KMS-11 (cell line): Measurements from ENCODE around the gene SERPINA9.

Experiments
- H2AFZ ChIP-seq: fragments of 200-600 bp; sonication (generic); 2 replicates; pipeline ENCODE4 v1.6.1; 2016; ENCODE audit warnings: antibody characterized with exemption, mixed run types, low read depth
- H3K27ac ChIP-seq: fragments of 200-600 bp; sonication (generic); 2 replicates; pipeline ENCODE4 v1.6.1; 2016; ENCODE audit warnings: mild to moderate bottlenecking, mixed run types
- H3K27me3 ChIP-seq: fragments of 200-600 bp; sonication (generic); 2 replicates; pipeline ENCODE4 v1.6.1; 2017; ENCODE audit warnings: mild to moderate bottlenecking, low read depth, mixed run types, moderate library complexity; ENCODE audit not compliant: insufficient read depth
- H3K36me3 ChIP-seq: fragments of 200-600 bp; sonication (generic); 2 replicates; pipeline ENCODE4 v1.6.1; 2017; ENCODE audit warnings: mild to moderate bottlenecking, mixed run types; ENCODE audit not compliant: insufficient read depth
- H3K4me1 ChIP-seq: fragments of 200-600 bp; sonication (generic); 2 replicates; pipeline ENCODE4 v1.6.1; 2016; ENCODE audit warnings: mild to moderate bottlenecking, low read depth, mixed run types; ENCODE audit not compliant: poor library complexity, severe bottlenecking
- H3K4me2 ChIP-seq: fragments of 200-600 bp; sonication (generic); 2 replicates; pipeline ENCODE4 v1.7.0; 2016; ENCODE audit warnings: mild to moderate bottlenecking, mixed run types
- H3K4me3 ChIP-seq: fragments of 200-600 bp; sonication (generic); IDR thresholded peaks from 2 replicates; pipeline ENCODE4 v1.6.1; 2017; ENCODE audit warnings: low read depth, low read length, mixed read lengths; ENCODE audit not compliant: insufficient read depth
- H3K79me2 ChIP-seq: fragments of 200-600 bp; sonication (generic); 2 replicates; pipeline ENCODE4 v1.6.1; 2016; ENCODE audit warnings: low read depth, mixed run types; ENCODE audit not compliant: insufficient read depth
- H3K9ac ChIP-seq: fragments of 200-600 bp; sonication (generic); 2 replicates; pipeline ENCODE4 v1.6.1; 2016; ENCODE audit warnings: mild to moderate bottlenecking, mixed run types
- H4K20me1 ChIP-seq: fragments of 200-600 bp; sonication (generic); 2 replicates; pipeline ENCODE4 v1.6.1; 2016; ENCODE audit warnings: mild to moderate bottlenecking, mixed run types; ENCODE audit not compliant: insufficient read depth
- CTCF ChIP-seq: fragments of 200-600 bp; sonication (generic); conservative IDR thresholded peaks from 2 replicates; pipeline ENCODE4 v1.6.1; 2017; ENCODE audit warnings: low read depth, mild to moderate bottlenecking, antibody characterized with exemption, low read length, moderate library complexity, mixed read lengths

The SERPINA9 gene, protein sequence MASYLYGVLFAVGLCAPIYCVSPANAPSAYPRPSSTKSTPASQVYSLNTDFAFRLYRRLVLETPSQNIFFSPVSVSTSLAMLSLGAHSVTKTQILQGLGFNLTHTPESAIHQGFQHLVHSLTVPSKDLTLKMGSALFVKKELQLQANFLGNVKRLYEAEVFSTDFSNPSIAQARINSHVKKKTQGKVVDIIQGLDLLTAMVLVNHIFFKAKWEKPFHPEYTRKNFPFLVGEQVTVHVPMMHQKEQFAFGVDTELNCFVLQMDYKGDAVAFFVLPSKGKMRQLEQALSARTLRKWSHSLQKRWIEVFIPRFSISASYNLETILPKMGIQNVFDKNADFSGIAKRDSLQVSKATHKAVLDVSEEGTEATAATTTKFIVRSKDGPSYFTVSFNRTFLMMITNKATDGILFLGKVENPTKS

DNA sequence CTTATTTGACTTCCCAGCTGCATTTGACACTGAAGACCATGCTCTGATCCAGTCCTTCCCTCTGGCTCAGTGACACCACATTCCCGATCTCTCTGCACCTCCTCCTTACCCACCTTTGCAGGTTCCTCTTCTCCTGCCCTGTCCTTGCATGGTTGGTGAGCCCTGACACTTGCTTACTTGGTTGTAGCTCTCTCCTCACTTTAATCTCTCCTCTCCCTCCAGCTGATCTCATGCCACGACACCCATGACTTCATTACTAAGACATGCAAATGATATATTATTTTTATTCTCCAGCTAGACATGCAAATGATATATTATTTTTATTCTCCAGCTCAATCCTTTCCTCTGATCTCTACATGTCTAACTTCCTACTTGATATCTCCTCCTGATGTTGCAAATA is at the start of gene SERPINA9:
TSS of gene SERPINA9 (minus strand) at position 175 of the 400 bp plus-strand sequence. CDS start 6,357 bp downstream, outside the sequence.
- no peaks in the 10 kb centered on the region for H3K79me2 ChIP-seq
- H3K4me3 ChIP-seq, result no peak within 1 kb of the TSS
- H3K9ac ChIP-seq, result no peak within 1 kb of the TSS
- H3K27me3 ChIP-seq, result no peaks in the 10 kb centered on the region
- H3K27ac ChIP-seq, result no peak within 1 kb of the TSS
- no peak for TF ChIP-seq CTCF
- H4K20me1 ChIP-seq, result no peaks in the 10 kb centered on the region
- no peaks in the 10 kb centered on the region for H3K36me3 ChIP-seq
- H3K4me1 ChIP-seq, result no peaks in the 10 kb centered on the region
- no peak within 1 kb of the TSS for H3K4me2 ChIP-seq
- H2AFZ ChIP-seq, result no peak within 1 kb of the TSS

DNA sequence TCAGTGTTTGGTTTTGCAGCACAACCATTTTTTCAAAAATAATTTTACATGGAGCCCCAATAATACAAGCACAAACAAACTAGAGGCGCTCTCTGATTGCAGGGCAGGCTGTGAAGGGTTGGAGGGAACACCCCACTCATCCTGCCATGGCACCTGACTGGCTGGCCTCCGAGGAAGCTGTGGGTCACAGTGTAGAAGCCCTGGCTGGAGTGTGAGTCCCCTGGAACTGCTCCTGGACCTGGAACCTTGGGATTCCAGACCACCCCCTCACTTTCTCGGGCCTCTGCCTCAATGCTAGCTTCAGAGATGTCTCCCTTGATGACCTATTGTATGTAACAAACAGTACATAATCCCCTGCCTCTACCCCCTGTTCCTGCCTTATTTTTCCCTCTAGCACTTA is 48.1 kb upstream of the SERPINA9 start:
- TF ChIP-seq CTCF, result no peak
- H3K27ac ChIP-seq, result no peak overlapping the region
- no peaks in the 10 kb centered on the region for H3K79me2 ChIP-seq
- no peaks in the 10 kb centered on the region for H4K20me1 ChIP-seq
- no peak overlapping the region for H3K4me3 ChIP-seq
- H3K27me3 ChIP-seq, result no peaks in the 10 kb centered on the region
- H3K4me1 ChIP-seq, result no peaks in the 10 kb centered on the region
- no peaks in the 10 kb centered on the region for H3K36me3 ChIP-seq
- H3K4me2 ChIP-seq, result no peak overlapping the region
- H3K9ac ChIP-seq, result no peak overlapping the region
- no peak overlapping the region for H2AFZ ChIP-seq

GRCh38 chr14:94523265-94523664 is 47.3 kb upstream of the SERPINA9 start:
- H3K36me3 ChIP-seq, result no peaks in the 10 kb centered on the region
- H3K27me3 ChIP-seq, result no peaks in the 10 kb centered on the region
- H2AFZ ChIP-seq, result no peak overlapping the region
- no peak overlapping the region for H3K27ac ChIP-seq
- H3K4me3 ChIP-seq, result no peak overlapping the region
- no peaks in the 10 kb centered on the region for H3K4me1 ChIP-seq
- H4K20me1 ChIP-seq, result no peaks in the 10 kb centered on the region
- no peak for TF ChIP-seq CTCF
- no peak overlapping the region for H3K4me2 ChIP-seq
- no peak overlapping the region for H3K9ac ChIP-seq
- H3K79me2 ChIP-seq, result no peaks in the 10 kb centered on the region

DNA sequence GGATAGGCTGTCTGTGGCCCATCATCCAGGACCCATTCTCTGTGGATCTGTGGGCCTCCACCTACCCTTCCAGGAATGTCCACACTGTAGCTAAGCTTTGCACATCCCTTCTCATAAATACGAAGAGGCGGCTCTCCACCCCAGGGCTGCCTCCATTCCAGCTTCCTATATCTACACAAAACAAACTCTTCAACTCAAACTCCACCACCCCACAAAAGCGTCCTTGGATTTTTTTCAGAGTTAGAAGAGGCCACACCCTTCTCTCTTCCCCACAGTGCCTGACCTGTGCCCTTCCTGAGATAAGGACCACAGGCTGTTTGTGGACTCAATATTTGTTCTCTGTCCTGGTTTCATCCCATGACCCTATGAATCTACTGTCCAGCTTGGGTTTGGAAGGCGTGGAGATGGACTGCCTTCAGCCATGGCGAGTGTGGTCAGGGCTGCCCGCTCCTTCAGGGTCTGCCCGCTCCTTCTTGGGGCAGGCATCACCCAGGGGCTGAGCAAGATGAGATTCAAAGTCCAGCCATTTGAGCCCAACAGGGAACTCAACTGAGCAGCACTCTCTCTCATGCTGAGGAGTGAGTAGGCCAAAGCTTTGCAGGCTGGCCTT is 46.2 kb upstream of the SERPINA9 start:
- no peaks in the 10 kb centered on the region for H3K36me3 ChIP-seq
- H3K27ac ChIP-seq, result no peak overlapping the region
- no peaks in the 10 kb centered on the region for H4K20me1 ChIP-seq
- no peak overlapping the region for H3K4me2 ChIP-seq
- H3K4me3 ChIP-seq, result no peak overlapping the region
- no peak for TF ChIP-seq CTCF
- no peaks in the 10 kb centered on the region for H3K79me2 ChIP-seq
- H2AFZ ChIP-seq, result no peak overlapping the region
- no peaks in the 10 kb centered on the region for H3K27me3 ChIP-seq
- H3K9ac ChIP-seq, result no peak overlapping the region
- no peaks in the 10 kb centered on the region for H3K4me1 ChIP-seq
